Common myeloid progenitor, CD34-positive (primary cell): ENCODE measurements around the gene EXO5. TPM values are rescaled to one million over a fixed set of nuclear protein-coding genes. Genes with fewer than 3 reads are reported as not detected.

Source experiments
- CTCF ChIA-PET: fragments of 350-600 bp; sonication (Branson Sonifier 250); formaldehyde crosslinking; loops from one replicate; lab custom pipeline; 2021; ENCODE audit warnings: antibody characterized with exemption; lab: Charles Lee
- POLR2A ChIA-PET: fragments of 350-600 bp; sonication (Branson Sonifier 250); formaldehyde crosslinking; loops from one replicate; lab custom pipeline; 2021; ENCODE audit warnings: antibody characterized with exemption; lab: Charles Lee
- DNase-seq, 3 donors: peaks; one replicate each; pipeline versions ENCODE4 v3.0.0 to v3.0.0-alpha.2; 2013
- H3K27ac ChIP-seq, 2 experiments: 1 replicate in 1 of 2; 2 replicates in 1 of 2; pipeline ENCODE4 v1.7.0; 2013; ENCODE audit warnings: inconsistent platforms in 2 of 2, low read length in 2 of 2, mild to moderate bottlenecking in 2 of 2, low read depth in 1 of 2, moderate library complexity in 1 of 2; ENCODE audit not compliant: severe bottlenecking in 2 of 2, insufficient read depth in 1 of 2, poor library complexity in 1 of 2
- H3K27me3 ChIP-seq, 5 experiments: replicated peaks in 2 of 5; 1 replicate in 3 of 5; 2 replicates in 2 of 5; pipeline versions ENCODE4 v1.6.1 to v1.7.0; 2013; ENCODE audit warnings: low read length in 4 of 5, mild to moderate bottlenecking in 2 of 5, moderate library complexity in 2 of 5, inconsistent platforms in 1 of 5; ENCODE audit not compliant: insufficient read depth in 5 of 5, control insufficient read depth in 4 of 5
- H3K36me3 ChIP-seq, 4 experiments: 1 replicate in 2 of 4; 2 replicates in 2 of 4; pipeline versions ENCODE4 v1.6.1 to v1.7.0; 2013; ENCODE audit warnings: low read length in 3 of 4, control low read depth in 1 of 4, mild to moderate bottlenecking in 1 of 4; ENCODE audit not compliant: control insufficient read depth in 4 of 4, insufficient read depth in 4 of 4
- H3K4me1 ChIP-seq, 4 experiments: 1 replicate in 3 of 4; 2 replicates in 1 of 4; pipeline versions ENCODE4 v1.6.1 to v1.7.1; 2013; ENCODE audit warnings: low read length in 3 of 4, mild to moderate bottlenecking in 3 of 4, control low read depth in 1 of 4, inconsistent platforms in 1 of 4, moderate library complexity in 1 of 4; ENCODE audit not compliant: control insufficient read depth in 4 of 4, insufficient read depth in 4 of 4; ENCODE audit errors: control extremely low read depth in 1 of 4
- H3K4me3 ChIP-seq, 7 experiments: 1 replicate in 4 of 7; 2 replicates in 3 of 7; pipeline versions ENCODE4 v1.5.1 to v1.7.0; 2013; ENCODE audit warnings: mild to moderate bottlenecking in 7 of 7, low read length in 6 of 7, moderate library complexity in 6 of 7, inconsistent platforms in 2 of 7, low read depth in 2 of 7, control low read depth in 1 of 7; ENCODE audit not compliant: insufficient read depth in 4 of 7, control insufficient read depth in 1 of 7; ENCODE audit errors: extremely low read depth in 1 of 7
- H3K9me3 ChIP-seq, 5 experiments: 1 replicate in 4 of 5; 2 replicates in 1 of 5; pipeline versions ENCODE4 v1.6.1 to v1.7.1; 2013; ENCODE audit warnings: low read length in 4 of 5, mild to moderate bottlenecking in 2 of 5, inconsistent platforms in 1 of 5, low read depth in 1 of 5, moderate library complexity in 1 of 5; ENCODE audit not compliant: control insufficient read depth in 4 of 5, insufficient read depth in 2 of 5; ENCODE audit errors: control extremely low read depth in 1 of 5
- WGBS: methylation state at CpG from one replicate; pipeline ENCODE4 v1.1.5; 2013; ENCODE audit not compliant: insufficient coverage; 5-methylcytosine and 5-hydroxymethylcytosine counted together
- polyA plus RNA-seq: library from polyadenylated mRNA; unstranded; fragments of 120-200 nt; gene quantifications from one replicate; pipeline ENCODE4 v1.2.1, GENCODE V29; 2013

The EXO5 gene
- 8.2 TPM for polyA plus RNA-seq

- Histone ChIP-seq H3K4me3 (peak within 1 kb of the TSS; percentile 48 to 89 (median 75)), H3K4me1 (peaks cover 2 to 14% (median 8%) of the 10 kb centered on the region in 4 experiments), H3K36me3 (peaks cover 0 to 18% (median 5%) of the 10 kb centered on the region in 4 experiments), H3K27ac (peak within 1 kb of the TSS in 1 of 2 experiments; percentile 66), H3K27me3 (no peaks in the 10 kb centered on the region), H3K9me3 (peaks cover 6 to 37% (median 19%) of the 10 kb centered on the region in 5 experiments)
- ChIA-PET POLR2A (no interaction called here), CTCF (interaction anchor here (0.9 to 1.8 kb wide), 3 partner anchors 9 to 24 kb away, joined by 3 to 4 read pairs (median 3); no protein-coding TSS in a partner anchor)
- under 1% methylated on average over 74 of the region's 76 CpGs for WGBS
- DNase-seq: peak; percentile 63 to 85 (median 73)
These were observed at the start of gene EXO5 for GRCh38 chr1:40508375-40509341. Gene EXO5 (plus strand): TSS chr1:40508767. CDS start chr1:40514545, 5,778 bp downstream.

- ChIA-PET POLR2A (no interaction called here), CTCF (interaction anchor here (0.7 kb wide), 1 partner anchor 144 kb away, joined by 3 read pairs; no protein-coding TSS in a partner anchor)
- DNase-seq: peak in 2 of 3 donors; percentile 10 to 36
- Histone ChIP-seq H3K4me1 (no peaks in the 10 kb centered on the region), H3K9me3 (peaks cover 29 to 91% (median 60%) of the 10 kb centered on the region in 5 experiments), H3K4me3 (no peak overlapping the region), H3K36me3 (peaks cover 7 to 37% (median 11%) of the 10 kb centered on the region in 4 experiments), H3K27ac (no peak overlapping the region), H3K27me3 (no peaks in the 10 kb centered on the region)
- 100% methylated on average over 2 of the region's 3 CpGs for WGBS
These were observed 45.5 kb upstream of the EXO5 start for GRCh38 chr1:40462956-40463590.

GRCh38 chr1:40469327-40469726 lies 39.2 kb upstream of the EXO5 start:
- ChIA-PET POLR2A (interaction anchor here (0.6 kb wide), 1 partner anchor 147 kb away, joined by 4 read pairs; no protein-coding TSS in a partner anchor), CTCF (no interaction called here)
- DNase-seq: no peak
- Histone ChIP-seq H3K4me3 (no peak overlapping the region), H3K36me3 (peaks cover 0 to 2% (median 0%) of the 10 kb centered on the region in 4 experiments), H3K4me1 (no peaks in the 10 kb centered on the region), H3K9me3 (peaks cover 13 to 76% (median 43%) of the 10 kb centered on the region in 5 experiments), H3K27ac (no peak overlapping the region), H3K27me3 (no peaks in the 10 kb centered on the region)
- WGBS: 100% methylated on average over 1 of the region's 2 CpGs

GRCh38 chr1:40475268-40475667 lies 33.3 kb upstream of the EXO5 start:
- POLR2A ChIA-PET: no interaction called here
- no peaks in the 10 kb centered on the region for H3K27me3 ChIP-seq
- 100% methylated on average over 2 of the region's 2 CpGs for WGBS
- peaks cover 0 to 12% (median 2%) of the 10 kb centered on the region in 4 experiments for H3K36me3 ChIP-seq
- H3K9me3 ChIP-seq: peaks cover 3 to 34% (median 14%) of the 10 kb centered on the region in 5 experiments
- no peak overlapping the region for H3K4me3 ChIP-seq
- no peak overlapping the region for H3K27ac ChIP-seq
- CTCF ChIA-PET: no interaction called here
- peaks cover 3 to 13% (median 7%) of the 10 kb centered on the region in 4 experiments for H3K4me1 ChIP-seq
- no peak for DNase-seq

- peaks cover 3 to 39% (median 18%) of the 10 kb centered on the region in 5 experiments for H3K9me3 ChIP-seq
- ChIA-PET POLR2A (interaction anchor here (0.9 kb wide), 1 partner anchor 115 kb away, joined by 4 read pairs; no protein-coding TSS in a partner anchor), CTCF (no interaction called here)
- under 1% methylated on average over 60 of the region's 65 CpGs for WGBS
- peaks cover 3 to 13% (median 7%) of the 10 kb centered on the region in 4 experiments for H3K4me1 ChIP-seq
- H3K27ac ChIP-seq: peak within 1 kb of the TSS in 1 of 2 experiments; percentile 49
- DNase-seq: peak; percentile 81 to 93 (median 91)
- H3K4me3 ChIP-seq: peak within 1 kb of the TSS; percentile 52 to 93 (median 70)
- H3K27me3 ChIP-seq: no peaks in the 10 kb centered on the region
- H3K36me3 ChIP-seq: peaks cover 2 to 25% (median 15%) of the 10 kb centered on the region in 4 experiments
These were observed 31.5 kb upstream of the EXO5 start, which contains the start of gene ZFP69 for GRCh38 chr1:40476924-40477677. Gene ZFP69 (plus strand): TSS chr1:40477290. CDS start chr1:40479362, 2,072 bp downstream.

GRCh38 chr1:40477678-40478053 lies 30.9 kb upstream of the EXO5 start:
- Histone ChIP-seq H3K27ac (peak overlapping the region in 1 of 2 experiments; percentile 49), H3K27me3 (no peaks in the 10 kb centered on the region), H3K4me3 (peak overlapping the region; percentile 52 to 93 (median 70)), H3K9me3 (peaks cover 3 to 43% (median 19%) of the 10 kb centered on the region in 5 experiments), H3K4me1 (peaks cover 3 to 13% (median 7%) of the 10 kb centered on the region in 4 experiments), H3K36me3 (peaks cover 5 to 30% (median 19%) of the 10 kb centered on the region in 4 experiments)
- WGBS: 2% methylated on average over 10 of the region's 17 CpGs
- ChIA-PET CTCF (interaction anchor here (0.8 to 1.5 kb wide), 3 partner anchors 10 to 24 kb away, joined by 3 to 8 read pairs (median 4); no protein-coding TSS in a partner anchor), POLR2A (interaction anchor here (0.6 to 0.9 kb wide), 2 partner anchors 115 to 253 kb away, joined by 4 to 6 read pairs; no protein-coding TSS in a partner anchor)
- DNase-seq: peak; percentile 15 to 57 (median 27)
